Cerebellar nuclear complex (tissue), 1 donor: Measurements from ENCODE around the gene MATK.
"Not testable (repeated sequence)": the region's sequence is repeated elsewhere in the genome, so short reads cannot be mapped to it uniquely, and the experiment has no call there.

ENCODE experiments used
- DNase-seq, 2 experiments: peaks; one replicate each; lab custom pipeline; 2025; lab: John Stamatoyannopoulos, UW

Gene MATK

DNA sequence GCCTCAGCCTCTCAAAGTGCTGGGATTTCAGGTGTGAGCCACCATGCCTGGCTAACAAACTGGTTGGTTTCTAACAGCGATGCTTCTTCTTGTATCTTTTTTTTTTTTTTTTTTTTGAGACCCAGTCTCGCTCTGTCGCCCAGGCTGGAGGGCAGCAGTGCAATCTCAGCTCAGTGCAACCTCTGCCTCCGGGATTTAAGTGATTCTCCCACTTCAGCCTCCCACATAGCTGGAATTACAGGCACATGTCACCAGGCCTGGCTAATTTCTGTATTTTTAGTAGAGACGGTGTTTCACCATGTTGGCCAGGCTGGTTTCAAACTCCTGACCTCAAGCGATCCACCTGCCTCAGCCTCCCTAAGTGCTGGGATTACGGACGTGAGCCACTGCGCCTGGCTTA, 30.0 kb upstream of the MATK start:
- DNase-seq = not testable (repeated sequence)

DNA sequence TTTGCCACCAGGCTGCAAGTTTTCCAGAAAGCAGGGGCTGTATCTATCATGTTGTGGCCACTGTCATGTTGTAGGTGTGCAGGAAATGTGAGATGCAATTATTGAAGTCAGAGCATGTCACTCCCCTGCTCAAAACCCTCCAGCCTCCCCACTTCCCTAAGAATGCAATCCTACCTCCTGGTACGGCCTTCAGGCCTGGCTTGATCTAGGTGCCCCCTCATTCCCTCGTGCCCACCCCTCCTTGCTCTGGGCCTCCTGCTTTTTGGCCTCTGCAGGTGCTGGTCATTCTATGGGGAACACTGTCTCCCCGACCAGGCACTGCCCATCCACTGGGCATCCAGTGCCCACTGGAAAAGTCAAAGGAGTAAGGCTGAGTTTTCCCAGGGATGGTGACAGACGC, 28.5 kb upstream of the MATK start:
- DNase-seq = no peak

DNA sequence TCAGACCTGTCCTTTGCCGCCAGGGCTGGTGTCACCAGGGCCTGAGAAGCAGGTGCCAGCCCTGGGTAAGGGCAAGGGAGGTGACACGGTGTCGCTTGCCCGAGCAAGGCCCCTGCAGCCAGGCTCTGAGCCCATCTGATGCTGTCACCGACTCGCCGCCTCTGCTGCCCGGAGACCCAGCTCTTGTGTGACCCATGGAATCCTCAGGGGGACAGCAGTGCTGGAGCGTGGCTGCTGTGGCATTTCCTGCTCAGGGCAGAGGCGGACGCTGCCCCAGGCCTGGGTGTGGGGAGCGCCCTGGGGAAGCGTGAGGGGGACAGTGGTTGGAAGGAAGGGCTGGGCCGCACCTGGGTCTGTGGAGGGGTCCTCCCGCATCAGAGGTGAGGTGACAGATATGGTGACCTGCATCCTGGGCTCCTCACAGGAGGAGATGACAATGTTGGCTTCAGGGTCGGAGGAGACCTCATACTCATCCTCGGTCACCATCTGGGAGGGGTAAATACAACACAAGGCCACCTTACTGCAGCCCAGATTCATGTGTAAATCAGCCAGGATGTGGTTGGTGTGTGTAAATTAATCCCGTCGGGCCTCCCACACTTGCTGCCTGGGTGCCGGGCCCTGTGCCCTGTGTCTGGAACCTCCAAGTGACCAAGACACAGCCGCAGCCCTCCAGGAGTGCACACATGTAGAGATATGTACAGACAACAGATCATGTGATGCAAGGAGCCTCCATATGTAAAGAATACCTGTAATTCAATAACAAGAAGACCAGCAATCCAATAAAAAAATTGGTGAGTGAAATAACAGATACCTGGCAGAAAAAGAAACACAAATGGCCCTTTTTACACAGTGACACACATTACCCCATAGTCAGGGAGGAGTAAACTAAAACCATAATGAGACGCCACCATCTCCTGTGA, 27.6 kb upstream of the MATK start:
- DNase-seq = no peak

- no peak for DNase-seq
These were observed 24.7 kb upstream of the MATK start for GRCh38 chr19:3810708-3811355.

GRCh38 chr19:3809881-3810707, 23.9 kb upstream of the MATK start:
- DNase-seq = no peak

GRCh38 chr19:3808420-3809143, 22.4 kb upstream of the MATK start:
- DNase-seq = no peak

GRCh38 chr19:3807574-3808354, 21.6 kb upstream of the MATK start:
- no peak for DNase-seq

- no peak for DNase-seq
These were observed 20.9 kb upstream of the MATK start for GRCh38 chr19:3807131-3807480.

GRCh38 chr19:3805859-3806258, 19.7 kb upstream of the MATK start:
- no peak for DNase-seq

DNA sequence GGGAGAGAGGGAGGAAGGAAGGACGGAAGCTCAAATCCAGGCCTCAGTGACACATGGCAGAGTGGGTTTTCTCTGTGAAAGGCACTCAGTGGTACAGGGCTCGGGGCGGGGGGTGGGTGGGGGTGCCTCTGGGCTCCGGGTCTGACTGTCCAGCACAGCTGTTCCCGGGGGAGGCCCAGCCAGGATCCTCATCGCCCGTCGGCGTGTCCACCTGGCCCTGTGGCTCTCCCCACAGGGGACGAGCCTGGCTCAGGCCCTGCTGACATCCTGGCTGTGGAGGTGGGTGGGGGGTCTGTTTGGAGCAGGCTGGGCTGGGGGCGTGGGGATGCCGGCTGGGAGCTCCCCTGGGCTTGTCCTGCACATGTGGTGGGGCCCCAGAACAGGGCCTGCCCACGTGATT, 18.2 kb upstream of the MATK start:
- no peak for DNase-seq

GRCh38 chr19:3803986-3804385, 17.8 kb upstream of the MATK start:
- DNase-seq = no peak

- DNase-seq = no peak
These were observed 17.1 kb upstream of the MATK start for GRCh38 chr19:3803114-3803888.

DNA sequence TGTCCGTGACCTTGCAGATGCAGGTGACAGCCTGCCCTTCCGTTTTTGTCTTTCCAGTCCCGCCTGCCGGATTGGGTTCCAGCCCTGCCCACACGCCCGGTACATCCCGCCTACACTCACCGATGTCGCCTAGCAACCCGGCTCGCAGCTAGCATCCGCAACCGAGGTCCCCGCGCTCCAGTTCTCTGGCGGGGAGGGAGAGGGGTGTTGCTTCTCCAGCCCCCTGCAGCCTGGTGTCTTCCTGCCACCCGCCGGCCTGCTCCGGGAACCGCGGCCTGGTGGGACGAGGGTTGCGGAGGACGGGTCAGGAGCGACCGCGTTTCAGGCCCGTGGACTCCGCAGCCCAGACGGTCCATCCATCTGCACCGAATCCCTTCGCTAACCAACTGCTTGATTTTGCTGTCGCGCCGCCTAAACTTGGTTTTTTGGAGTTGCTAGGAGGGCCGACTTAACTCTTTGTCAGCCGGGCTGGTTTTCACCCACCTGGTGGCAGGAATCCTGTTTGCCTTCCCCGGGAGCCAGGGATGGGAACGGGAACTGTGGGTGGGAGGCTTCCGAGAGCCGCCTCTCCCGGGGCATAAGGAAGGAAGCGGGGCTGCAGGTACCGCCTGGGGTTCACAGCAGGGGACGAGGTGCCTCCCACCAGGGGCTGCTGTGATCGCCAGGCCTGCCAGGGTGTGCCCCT, 15.4 kb upstream of the MATK start:
- no peak for DNase-seq

GRCh38 chr19:3800996-3801395, 14.8 kb upstream of the MATK start:
- DNase-seq = no peak

GRCh38 chr19:3798137-3798536, 12.0 kb upstream of the MATK start:
- DNase-seq = no peak

- no peak for DNase-seq
These were observed 10.2 kb upstream of the MATK start for GRCh38 chr19:3796358-3796757.

GRCh38 chr19:3793799-3794198, 7.6 kb upstream of the MATK start:
- no peak for DNase-seq

DNA sequence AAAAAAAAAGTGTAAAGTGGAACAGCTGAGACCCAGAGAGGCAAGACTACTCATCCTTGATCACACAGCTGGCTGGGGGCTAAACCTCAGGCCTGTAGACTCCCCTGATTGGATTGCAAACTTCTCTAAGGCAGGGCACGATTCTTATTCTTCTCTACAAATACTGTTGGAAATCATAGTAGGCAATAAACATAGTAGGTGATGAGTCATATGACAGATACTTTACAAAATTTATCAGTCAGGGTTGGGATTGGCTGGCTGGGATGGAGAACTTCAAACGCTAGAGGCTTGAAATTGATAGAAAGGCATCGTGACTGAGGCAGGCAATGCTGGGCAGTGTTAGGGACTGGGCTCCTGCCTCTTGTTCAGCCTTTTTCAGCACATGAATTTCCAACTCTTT, 5.9 kb upstream of the MATK start:
- DNase-seq = no peak

GRCh38 chr19:3790941-3791340, 4.8 kb upstream of the MATK start:
- DNase-seq = no peak

DNA sequence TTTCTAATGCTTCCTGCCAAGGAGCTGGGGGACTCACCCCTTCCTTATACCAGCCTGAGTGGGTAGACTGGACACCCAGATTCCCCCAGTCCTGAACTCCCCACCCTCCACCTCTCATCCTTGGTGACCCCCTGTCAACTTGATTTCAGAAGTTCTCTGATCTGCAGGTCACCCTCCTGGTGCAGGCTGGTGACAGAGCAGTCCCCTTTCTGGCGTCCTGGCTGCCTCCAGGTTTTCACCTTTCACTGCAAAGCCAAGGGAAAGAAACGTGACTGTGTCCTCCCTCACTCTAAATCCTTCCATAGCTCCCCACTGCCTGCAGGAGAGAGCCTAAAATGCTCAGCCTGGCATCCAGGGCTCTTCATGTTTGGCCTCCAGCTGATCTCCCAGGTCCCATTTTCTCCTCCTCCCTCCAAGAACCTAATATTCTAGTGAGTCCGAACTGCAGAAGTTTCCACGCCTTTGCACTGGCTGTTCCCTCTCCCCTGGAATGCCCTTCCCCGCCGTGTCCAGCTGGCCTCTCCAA, 4.1 kb upstream of the MATK start:
- no peak for DNase-seq
